ENCODE measurements around the gene PTPN23. TPM values are rescaled to one million over a fixed set of nuclear protein-coding genes. Genes with fewer than 3 reads are reported as not detected.

PTPN23 gene
- total and polyA plus RNA-seq, 2 experiments from 2014 or later: 14.3 to 48.8 TPM

- Mint-ChIP-seq H3K36me3 (ENCODE audit: low read depth) (peaks cover 57% of the 10 kb centered on the region), H3K4me3 (no peak overlapping the region), H3K27ac (no peak overlapping the region)
Measured at GRCh38 chr3:47410801-47411646, 30.2 kb downstream of the PTPN23 start.

More at GRCh38 chr3:47410801-47411646, 30.2 kb downstream of the PTPN23 start:
- Mint-ChIP-seq H3K9me3 (peaks cover 3% of the 10 kb centered on the region; the same call in 2 of the 3 replicates), H3K4me1 (peaks cover 5% of the 10 kb centered on the region), H3K27me3 (ENCODE audit: insufficient read depth, low read depth, poor library complexity) (peaks cover 28% of the 10 kb centered on the region)
- no peaks in the 10 kb centered on the region for H3K27me3 ChIP-seq (ENCODE audit: insufficient read depth)
- H4K20me1 ChIP-seq (replicated peaks; ENCODE audit: insufficient read depth): peaks cover 6% of the 10 kb centered on the region; the same call in 1 of the 2 replicates
- ATAC-seq (no peak), DNase-seq (ENCODE audit: low spot score) (no peak)
- H3F3A ChIP-seq (replicated peaks; ENCODE audit: low read depth): 0 out of 2 replicates have a peak, but pooled peaks cover 20% of the 10 kb centered on the region
- H2AFZ ChIP-seq: no peak overlapping the region
- no peaks in the 10 kb centered on the region for H3K79me2 ChIP-seq (replicated peaks; ENCODE audit: insufficient read depth)
- no peaks in the 10 kb centered on the region for H3K4me1 ChIP-seq (ENCODE audit: insufficient read depth)
- no peak overlapping the region for H3K4me3 ChIP-seq
- TF ChIP-seq ZNF331 (CRISPR knock-in tag; IDR thresholded peaks at IDR 0.05; ENCODE audit: low read depth) (no peak), STAT1 (IDR thresholded peaks at IDR 0.05; ENCODE audit: unreplicated experiment) (no peak), ZNF462 (CRISPR knock-in tag; IDR thresholded peaks at IDR 0.05) (no peak), CTCF (conservative IDR thresholded peaks at IDR 0.05; ENCODE audit: low read depth in 2 of 2) (no peak), ETS1 (IDR thresholded peaks at IDR 0.05) (no peak), CREB1 (CRISPR knock-in tag; IDR thresholded peaks at IDR 0.05; ENCODE audit: low read depth) (no peak), JUNB (IDR thresholded peaks at IDR 0.05; ENCODE audit: unreplicated experiment) (no peak)
- TF ChIP-seq, protein P1, sequence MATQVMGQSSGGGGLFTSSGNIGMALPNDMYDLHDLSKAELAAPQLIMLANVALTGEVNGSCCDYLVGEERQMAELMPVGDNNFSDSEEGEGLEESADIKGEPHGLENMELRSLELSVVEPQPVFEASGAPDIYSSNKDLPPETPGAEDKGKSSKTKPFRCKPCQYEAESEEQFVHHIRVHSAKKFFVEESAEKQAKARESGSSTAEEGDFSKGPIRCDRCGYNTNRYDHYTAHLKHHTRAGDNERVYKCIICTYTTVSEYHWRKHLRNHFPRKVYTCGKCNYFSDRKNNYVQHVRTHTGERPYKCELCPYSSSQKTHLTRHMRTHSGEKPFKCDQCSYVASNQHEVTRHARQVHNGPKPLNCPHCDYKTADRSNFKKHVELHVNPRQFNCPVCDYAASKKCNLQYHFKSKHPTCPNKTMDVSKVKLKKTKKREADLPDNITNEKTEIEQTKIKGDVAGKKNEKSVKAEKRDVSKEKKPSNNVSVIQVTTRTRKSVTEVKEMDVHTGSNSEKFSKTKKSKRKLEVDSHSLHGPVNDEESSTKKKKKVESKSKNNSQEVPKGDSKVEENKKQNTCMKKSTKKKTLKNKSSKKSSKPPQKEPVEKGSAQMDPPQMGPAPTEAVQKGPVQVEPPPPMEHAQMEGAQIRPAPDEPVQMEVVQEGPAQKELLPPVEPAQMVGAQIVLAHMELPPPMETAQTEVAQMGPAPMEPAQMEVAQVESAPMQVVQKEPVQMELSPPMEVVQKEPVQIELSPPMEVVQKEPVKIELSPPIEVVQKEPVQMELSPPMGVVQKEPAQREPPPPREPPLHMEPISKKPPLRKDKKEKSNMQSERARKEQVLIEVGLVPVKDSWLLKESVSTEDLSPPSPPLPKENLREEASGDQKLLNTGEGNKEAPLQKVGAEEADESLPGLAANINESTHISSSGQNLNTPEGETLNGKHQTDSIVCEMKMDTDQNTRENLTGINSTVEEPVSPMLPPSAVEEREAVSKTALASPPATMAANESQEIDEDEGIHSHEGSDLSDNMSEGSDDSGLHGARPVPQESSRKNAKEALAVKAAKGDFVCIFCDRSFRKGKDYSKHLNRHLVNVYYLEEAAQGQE (IDR thresholded peaks at IDR 0.05; ENCODE audit: unreplicated experiment): no peak
- H3K4me2 ChIP-seq: no peak overlapping the region
- no peaks in the 10 kb centered on the region for H3K36me3 ChIP-seq (ENCODE audit: insufficient read depth)
- no peaks in the 10 kb centered on the region for H3K9me2 ChIP-seq (ENCODE audit: insufficient read depth)
- H3K27ac ChIP-seq (ENCODE audit: low read depth): no peak overlapping the region

All from GM23338 (cell line).